ENCODE results near the gene FGD5.

GRCh38 chr3:14806641-14807263, 12.0 kb upstream of the FGD5 start:
- TF ChIP-seq, protein P1, sequence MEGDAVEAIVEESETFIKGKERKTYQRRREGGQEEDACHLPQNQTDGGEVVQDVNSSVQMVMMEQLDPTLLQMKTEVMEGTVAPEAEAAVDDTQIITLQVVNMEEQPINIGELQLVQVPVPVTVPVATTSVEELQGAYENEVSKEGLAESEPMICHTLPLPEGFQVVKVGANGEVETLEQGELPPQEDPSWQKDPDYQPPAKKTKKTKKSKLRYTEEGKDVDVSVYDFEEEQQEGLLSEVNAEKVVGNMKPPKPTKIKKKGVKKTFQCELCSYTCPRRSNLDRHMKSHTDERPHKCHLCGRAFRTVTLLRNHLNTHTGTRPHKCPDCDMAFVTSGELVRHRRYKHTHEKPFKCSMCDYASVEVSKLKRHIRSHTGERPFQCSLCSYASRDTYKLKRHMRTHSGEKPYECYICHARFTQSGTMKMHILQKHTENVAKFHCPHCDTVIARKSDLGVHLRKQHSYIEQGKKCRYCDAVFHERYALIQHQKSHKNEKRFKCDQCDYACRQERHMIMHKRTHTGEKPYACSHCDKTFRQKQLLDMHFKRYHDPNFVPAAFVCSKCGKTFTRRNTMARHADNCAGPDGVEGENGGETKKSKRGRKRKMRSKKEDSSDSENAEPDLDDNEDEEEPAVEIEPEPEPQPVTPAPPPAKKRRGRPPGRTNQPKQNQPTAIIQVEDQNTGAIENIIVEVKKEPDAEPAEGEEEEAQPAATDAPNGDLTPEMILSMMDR (IDR thresholded peaks at IDR 0.05): no peak
- TF ChIP-seq POLR2A (IDR thresholded peaks at IDR 0.05): no peak
- TF ChIP-seq POLR2AphosphoS5 (IDR thresholded peaks at IDR 0.05): no peak

All from stomach (tissue), 4 donors.